ENCODE measurements around the gene MB.

Gene MB

DNA sequence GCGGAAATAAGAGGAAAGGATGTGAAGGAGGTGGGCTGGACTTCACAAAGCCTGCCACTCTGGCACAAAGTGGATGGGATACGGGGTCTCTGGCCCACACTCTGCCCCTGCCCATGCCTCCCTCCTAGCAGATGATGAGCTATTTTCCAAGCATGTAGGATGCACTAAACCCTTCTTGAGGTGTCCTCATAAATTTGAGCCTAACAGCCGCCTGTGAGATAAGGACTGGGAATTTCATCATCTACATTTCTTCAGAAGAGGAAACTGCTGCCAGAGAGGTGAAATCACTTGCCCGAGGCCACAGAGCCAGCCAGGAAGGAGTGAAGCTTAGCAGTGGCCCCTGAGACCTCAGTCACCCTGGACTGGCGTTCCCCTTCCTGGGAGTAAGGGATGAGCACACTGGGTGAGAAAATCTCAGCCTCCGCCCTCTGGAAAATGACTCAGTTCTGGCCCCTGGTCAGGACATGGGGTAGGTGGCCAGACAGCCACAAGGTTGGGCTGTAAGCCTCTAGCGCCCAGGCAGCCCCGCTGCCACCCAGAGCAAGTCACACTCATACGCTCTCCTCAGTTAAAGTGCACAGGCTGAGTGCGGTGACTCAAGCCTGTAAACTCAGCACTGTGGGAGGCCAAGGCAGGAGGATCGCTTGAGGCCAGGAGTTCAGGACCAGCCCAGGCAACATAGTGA lies 27.9 kb downstream of the MB start:
- peak overlapping the region; percentile 82 for H3K27ac ChIP-seq (ENCODE audit: poor library complexity, severe bottlenecking)
- no peaks in the 10 kb centered on the region for H3K27me3 ChIP-seq (ENCODE audit: insufficient read depth, poor library complexity, severe bottlenecking)
- H3K4me3 ChIP-seq (ENCODE audit: severe bottlenecking) = no peak overlapping the region
- DNase-seq (ENCODE audit: low spot score) (peak; percentile 97), ATAC-seq (ENCODE audit: low read depth) (peak; percentile 96)
- H3K4me1 ChIP-seq (ENCODE audit: insufficient read depth, poor library complexity, severe bottlenecking) = peaks cover 9% of the 10 kb centered on the region
- no peaks in the 10 kb centered on the region for H3K9me3 ChIP-seq (ENCODE audit: severe bottlenecking)
- no peaks in the 10 kb centered on the region for H3K36me3 ChIP-seq (ENCODE audit: low read depth)
- TF ChIP-seq, protein P1, sequence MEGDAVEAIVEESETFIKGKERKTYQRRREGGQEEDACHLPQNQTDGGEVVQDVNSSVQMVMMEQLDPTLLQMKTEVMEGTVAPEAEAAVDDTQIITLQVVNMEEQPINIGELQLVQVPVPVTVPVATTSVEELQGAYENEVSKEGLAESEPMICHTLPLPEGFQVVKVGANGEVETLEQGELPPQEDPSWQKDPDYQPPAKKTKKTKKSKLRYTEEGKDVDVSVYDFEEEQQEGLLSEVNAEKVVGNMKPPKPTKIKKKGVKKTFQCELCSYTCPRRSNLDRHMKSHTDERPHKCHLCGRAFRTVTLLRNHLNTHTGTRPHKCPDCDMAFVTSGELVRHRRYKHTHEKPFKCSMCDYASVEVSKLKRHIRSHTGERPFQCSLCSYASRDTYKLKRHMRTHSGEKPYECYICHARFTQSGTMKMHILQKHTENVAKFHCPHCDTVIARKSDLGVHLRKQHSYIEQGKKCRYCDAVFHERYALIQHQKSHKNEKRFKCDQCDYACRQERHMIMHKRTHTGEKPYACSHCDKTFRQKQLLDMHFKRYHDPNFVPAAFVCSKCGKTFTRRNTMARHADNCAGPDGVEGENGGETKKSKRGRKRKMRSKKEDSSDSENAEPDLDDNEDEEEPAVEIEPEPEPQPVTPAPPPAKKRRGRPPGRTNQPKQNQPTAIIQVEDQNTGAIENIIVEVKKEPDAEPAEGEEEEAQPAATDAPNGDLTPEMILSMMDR (IDR thresholded peaks at IDR 0.05; ENCODE audit: poor library complexity, severe bottlenecking) = peak; percentile 20

GRCh38 chr22:35587896-35588295 lies 29.2 kb downstream of the MB start:
- DNase-seq (ENCODE audit: low spot score) (no peak), ATAC-seq (ENCODE audit: low read depth) (no peak)
- H3K27ac ChIP-seq (ENCODE audit: poor library complexity, severe bottlenecking) = peak overlapping the region; percentile 82
- no peaks in the 10 kb centered on the region for H3K9me3 ChIP-seq (ENCODE audit: severe bottlenecking)
- no peaks in the 10 kb centered on the region for H3K27me3 ChIP-seq (ENCODE audit: insufficient read depth, poor library complexity, severe bottlenecking)
- H3K36me3 ChIP-seq (ENCODE audit: low read depth) = no peaks in the 10 kb centered on the region
- TF ChIP-seq, protein P1 (IDR thresholded peaks at IDR 0.05; ENCODE audit: poor library complexity, severe bottlenecking) = no peak
- no peak overlapping the region for H3K4me3 ChIP-seq (ENCODE audit: severe bottlenecking)
- peaks cover 9% of the 10 kb centered on the region for H3K4me1 ChIP-seq (ENCODE audit: insufficient read depth, poor library complexity, severe bottlenecking)

- Histone ChIP-seq H3K4me1 (ENCODE audit: insufficient read depth, poor library complexity, severe bottlenecking) (peaks cover 9% of the 10 kb centered on the region), H3K27ac (ENCODE audit: poor library complexity, severe bottlenecking) (no peak overlapping the region), H3K36me3 (ENCODE audit: low read depth) (no peaks in the 10 kb centered on the region), H3K9me3 (ENCODE audit: severe bottlenecking) (no peaks in the 10 kb centered on the region), H3K4me3 (ENCODE audit: severe bottlenecking) (no peak overlapping the region), H3K27me3 (ENCODE audit: insufficient read depth, poor library complexity, severe bottlenecking) (no peaks in the 10 kb centered on the region)
- DNase-seq (ENCODE audit: low spot score) (no peak), ATAC-seq (ENCODE audit: low read depth) (no peak)
- TF ChIP-seq, protein P1 (IDR thresholded peaks at IDR 0.05; ENCODE audit: poor library complexity, severe bottlenecking) = no peak
Observed at GRCh38 chr22:35587447-35587870, 29.7 kb downstream of the MB start.

GRCh38 chr22:35586771-35587170 lies 30.4 kb downstream of the MB start:
- Histone ChIP-seq H3K27ac (ENCODE audit: poor library complexity, severe bottlenecking) (no peak overlapping the region), H3K27me3 (ENCODE audit: insufficient read depth, poor library complexity, severe bottlenecking) (no peaks in the 10 kb centered on the region), H3K9me3 (ENCODE audit: severe bottlenecking) (no peaks in the 10 kb centered on the region), H3K4me3 (ENCODE audit: severe bottlenecking) (no peak overlapping the region), H3K36me3 (ENCODE audit: low read depth) (no peaks in the 10 kb centered on the region), H3K4me1 (ENCODE audit: insufficient read depth, poor library complexity, severe bottlenecking) (peaks cover 9% of the 10 kb centered on the region)
- ATAC-seq (ENCODE audit: low read depth) (no peak), DNase-seq (ENCODE audit: low spot score) (no peak)
- TF ChIP-seq, protein P1 (IDR thresholded peaks at IDR 0.05; ENCODE audit: poor library complexity, severe bottlenecking) = no peak
